Liver (tissue), 9 donors: ENCODE measurements around the gene CITED1. TPM values are rescaled to one million over a fixed set of nuclear protein-coding genes. Genes with fewer than 3 reads are reported as not detected.

ENCODE experiments used
- DNase-seq: peaks from one replicate; pipeline ENCODE4 v3.0.0-alpha.2; 2017; ENCODE audit warnings: low spot score
- H3K27ac ChIP-seq, 2 donors: one replicate each; pipeline ENCODE4 v1.7.0; 2013; ENCODE audit warnings: inconsistent platforms in 2 of 2, low read length in 2 of 2, control low read depth in 1 of 2, low read depth in 1 of 2, mild to moderate bottlenecking in 1 of 2
- H3K27me3 ChIP-seq, 4 donors: one replicate each; pipeline versions ENCODE4 v1.6.1 to v1.7.0; 2013; ENCODE audit warnings: low read length in 3 of 4, inconsistent platforms in 1 of 4, mild to moderate bottlenecking in 1 of 4, moderate library complexity in 1 of 4; ENCODE audit not compliant: control insufficient read depth in 4 of 4, insufficient read depth in 4 of 4
- H3K36me3 ChIP-seq, 4 donors: one replicate each; pipeline versions ENCODE4 v1.6.1 to v1.7.0; 2013; ENCODE audit warnings: low read length in 3 of 4, mild to moderate bottlenecking in 3 of 4, low read depth in 1 of 4, moderate library complexity in 1 of 4; ENCODE audit not compliant: control insufficient read depth in 4 of 4, insufficient read depth in 3 of 4
- H3K4me1 ChIP-seq, 4 donors: one replicate each; pipeline versions ENCODE4 v1.6.1 to v1.7.0; 2013; ENCODE audit warnings: low read length in 3 of 4, mild to moderate bottlenecking in 3 of 4, moderate library complexity in 1 of 4; ENCODE audit not compliant: control insufficient read depth in 4 of 4, insufficient read depth in 4 of 4
- H3K4me3 ChIP-seq, 3 donors: one replicate each; pipeline versions ENCODE4 v1.6.1 to v1.7.0; 2013; ENCODE audit warnings: low read length in 3 of 3, control low read depth in 1 of 3, low read depth in 1 of 3, mild to moderate bottlenecking in 1 of 3
- H3K9ac ChIP-seq, 2 donors: one replicate each; pipeline ENCODE4 v1.7.0; 2013; ENCODE audit warnings: low read length in 2 of 2, mild to moderate bottlenecking in 2 of 2, moderate library complexity in 2 of 2, control low read depth in 1 of 2, low read depth in 1 of 2
- H3K9me3 ChIP-seq, 4 donors: one replicate each; pipeline versions ENCODE4 v1.6.1 to v1.7.0; 2013; ENCODE audit warnings: low read length in 3 of 4; ENCODE audit not compliant: control insufficient read depth in 4 of 4
- EGR1 ChIP-seq, 2 donors: IDR thresholded peaks; 2 replicates each; pipeline ENCODE4 v1.6.1; 2016 to 2018; ENCODE audit warnings: antibody characterized with exemption in 2 of 2, low read depth in 2 of 2
- FOXA1 ChIP-seq: IDR thresholded peaks from 2 replicates; pipeline ENCODE4 v1.6.1; 2016; ENCODE audit warnings: antibody characterized with exemption
- FOXA2 ChIP-seq: IDR thresholded peaks from 2 replicates; pipeline ENCODE4 v1.6.1; 2016; ENCODE audit warnings: antibody characterized with exemption
- GABPA ChIP-seq, 2 donors: IDR thresholded peaks in 1 of 2; conservative IDR thresholded peaks in 1 of 2; 2 replicates each; pipeline ENCODE4 v1.6.1; 2016; ENCODE audit warnings: antibody characterized with exemption in 2 of 2, mild to moderate bottlenecking in 1 of 2, moderate library complexity in 1 of 2
- HNF4A ChIP-seq, 2 donors: conservative IDR thresholded peaks; 2 replicates each; pipeline ENCODE4 v1.6.1; 2016; ENCODE audit warnings: antibody characterized with exemption in 2 of 2, mild to moderate bottlenecking in 2 of 2
- HNF4G ChIP-seq: IDR thresholded peaks from 2 replicates; pipeline ENCODE4 v1.6.1; 2016; ENCODE audit warnings: antibody characterized with exemption
- JUND ChIP-seq, 2 donors: IDR thresholded peaks; 2 replicates each; pipeline ENCODE4 v1.6.1; 2016; ENCODE audit warnings: antibody characterized with exemption in 2 of 2
- NR2F2 ChIP-seq: IDR thresholded peaks from 2 replicates; pipeline ENCODE4 v1.6.1; 2016; ENCODE audit warnings: antibody characterized with exemption
- RAD21 ChIP-seq, 2 donors: IDR thresholded peaks; 2 replicates each; pipeline ENCODE4 v1.6.1; 2016; ENCODE audit warnings: antibody characterized with exemption in 2 of 2, mild to moderate bottlenecking in 2 of 2
- RXRA ChIP-seq, 2 donors: IDR thresholded peaks; 2 replicates each; pipeline ENCODE4 v1.6.1; 2017 to 2018; ENCODE audit warnings: antibody characterized with exemption in 2 of 2, mild to moderate bottlenecking in 1 of 2
- SP1 ChIP-seq: IDR thresholded peaks from 2 replicates; pipeline ENCODE4 v1.6.1; 2018; ENCODE audit warnings: antibody characterized with exemption, mild to moderate bottlenecking
- TAF1 ChIP-seq: conservative IDR thresholded peaks from 2 replicates; pipeline ENCODE4 v1.6.1; 2016; ENCODE audit warnings: antibody characterized with exemption, mild to moderate bottlenecking
- YY1 ChIP-seq: IDR thresholded peaks from 2 replicates; pipeline ENCODE4 v1.6.1; 2016; ENCODE audit warnings: antibody characterized with exemption, mild to moderate bottlenecking
- WGBS: extraction: QIAGEN DNeasy Blood & Tissue Kit; methylation state at CpG from one replicate; pipeline ENCODE4 v1.1.7; 2013; 5-methylcytosine and 5-hydroxymethylcytosine counted together
- polyA plus RNA-seq, 2 donors: library from polyadenylated mRNA; stranded (reverse) in 1 of 2; unstranded in 1 of 2; fragments of 200-250 nt in 1 of 2; fragments of >200 nt in 1 of 2; fragmentation: Nextera tagmentation in 1 of 2; extraction: Ambion mirVana in 1 of 2; gene quantifications; one replicate each; pipeline versions ENCODE4 v1.2.1 to v1.2.3, GENCODE V29; 2013 to 2015
- total RNA-seq, 2 donors: library from RNA; depleted of rRNA; stranded (reverse); fragments of >200 nt; gene quantifications; one replicate each; pipeline ENCODE4 v1.2.3, GENCODE V29; 2014
- TF ChIP-seq, protein P1 (sequence below): IDR thresholded peaks from 2 replicates; pipeline ENCODE4 v1.6.1; 2016; ENCODE audit warnings: antibody characterized with exemption, mild to moderate bottlenecking
- TF ChIP-seq, protein P2 (sequence below): fragments of 150-350 bp; IDR thresholded peaks from 2 replicates; pipeline ENCODE4 v1.5.1; 2017; ENCODE audit warnings: improper control_type of control experiment, low read depth, low read length; ENCODE audit not compliant: missing input control
- TF ChIP-seq, protein P3 (sequence below): IDR thresholded peaks from 2 replicates; pipeline ENCODE4 v1.6.1; 2016; ENCODE audit warnings: antibody characterized with exemption
- TF ChIP-seq, protein P4 (sequence below): IDR thresholded peaks from 2 replicates; pipeline ENCODE4 v1.6.1; 2016; ENCODE audit warnings: antibody characterized with exemption
- TF ChIP-seq, protein P5 (sequence below): IDR thresholded peaks from 2 replicates; pipeline ENCODE4 v1.6.1; 2016; ENCODE audit warnings: antibody characterized with exemption
- donor health status: healthy.
- donor health status: healthy.
- donor health status: healthy.
- donor health status: healthy.
- donor health status: healthy.

Gene CITED1
- total and polyA plus RNA-seq, 4 donors: 0.09 TPM; not detected in 3

DNA sequence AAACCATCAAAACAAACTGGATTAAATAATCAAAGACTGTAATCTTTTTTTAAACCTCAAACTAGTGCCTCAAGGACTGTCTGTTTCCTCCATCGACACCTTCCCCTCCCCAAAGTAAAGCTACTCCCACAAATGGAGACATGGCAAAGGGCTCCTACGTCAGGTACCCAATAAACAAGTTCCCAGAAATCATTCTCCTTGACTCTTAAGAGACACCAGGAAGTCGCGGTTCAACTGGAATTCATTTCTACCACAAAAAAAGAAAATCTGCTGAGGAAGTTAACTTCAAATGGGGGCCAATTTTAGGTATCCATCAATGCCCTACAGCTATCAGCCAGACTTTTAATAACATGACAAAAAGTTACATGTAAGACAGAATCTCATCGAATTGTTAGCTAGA is 31.2 kb downstream of the CITED1 start:
- no peak overlapping the region for H3K27ac ChIP-seq
- 77% methylated on average over 5 of the region's 5 CpGs for WGBS
- H3K4me1 ChIP-seq: peaks cover 0 to 8% (median 7%) of the 10 kb centered on the region in 4 donors
- TF ChIP-seq HNF4G (no peak), NR2F2 (no peak), RXRA (IDR thresholded peaks at IDR 0.05) (no peak), EGR1 (IDR thresholded peaks at IDR 0.05; ENCODE audit: low read depth in 2 of 2) (no peak), FOXA2 (no peak), RAD21 (IDR thresholded peaks at IDR 0.05) (no peak), GABPA (IDR thresholded peaks at IDR 0.05 in 1 of 2, conservative IDR thresholded peaks at IDR 0.05 in 1 of 2) (no peak), YY1 (no peak), JUND (IDR thresholded peaks at IDR 0.05) (no peak), SP1 (no peak), HNF4A (conservative IDR thresholded peaks at IDR 0.05) (no peak), TAF1 (no peak), FOXA1 (no peak)
- TF ChIP-seq, protein P1, sequence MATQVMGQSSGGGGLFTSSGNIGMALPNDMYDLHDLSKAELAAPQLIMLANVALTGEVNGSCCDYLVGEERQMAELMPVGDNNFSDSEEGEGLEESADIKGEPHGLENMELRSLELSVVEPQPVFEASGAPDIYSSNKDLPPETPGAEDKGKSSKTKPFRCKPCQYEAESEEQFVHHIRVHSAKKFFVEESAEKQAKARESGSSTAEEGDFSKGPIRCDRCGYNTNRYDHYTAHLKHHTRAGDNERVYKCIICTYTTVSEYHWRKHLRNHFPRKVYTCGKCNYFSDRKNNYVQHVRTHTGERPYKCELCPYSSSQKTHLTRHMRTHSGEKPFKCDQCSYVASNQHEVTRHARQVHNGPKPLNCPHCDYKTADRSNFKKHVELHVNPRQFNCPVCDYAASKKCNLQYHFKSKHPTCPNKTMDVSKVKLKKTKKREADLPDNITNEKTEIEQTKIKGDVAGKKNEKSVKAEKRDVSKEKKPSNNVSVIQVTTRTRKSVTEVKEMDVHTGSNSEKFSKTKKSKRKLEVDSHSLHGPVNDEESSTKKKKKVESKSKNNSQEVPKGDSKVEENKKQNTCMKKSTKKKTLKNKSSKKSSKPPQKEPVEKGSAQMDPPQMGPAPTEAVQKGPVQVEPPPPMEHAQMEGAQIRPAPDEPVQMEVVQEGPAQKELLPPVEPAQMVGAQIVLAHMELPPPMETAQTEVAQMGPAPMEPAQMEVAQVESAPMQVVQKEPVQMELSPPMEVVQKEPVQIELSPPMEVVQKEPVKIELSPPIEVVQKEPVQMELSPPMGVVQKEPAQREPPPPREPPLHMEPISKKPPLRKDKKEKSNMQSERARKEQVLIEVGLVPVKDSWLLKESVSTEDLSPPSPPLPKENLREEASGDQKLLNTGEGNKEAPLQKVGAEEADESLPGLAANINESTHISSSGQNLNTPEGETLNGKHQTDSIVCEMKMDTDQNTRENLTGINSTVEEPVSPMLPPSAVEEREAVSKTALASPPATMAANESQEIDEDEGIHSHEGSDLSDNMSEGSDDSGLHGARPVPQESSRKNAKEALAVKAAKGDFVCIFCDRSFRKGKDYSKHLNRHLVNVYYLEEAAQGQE: no peak
- TF ChIP-seq, protein P2, sequence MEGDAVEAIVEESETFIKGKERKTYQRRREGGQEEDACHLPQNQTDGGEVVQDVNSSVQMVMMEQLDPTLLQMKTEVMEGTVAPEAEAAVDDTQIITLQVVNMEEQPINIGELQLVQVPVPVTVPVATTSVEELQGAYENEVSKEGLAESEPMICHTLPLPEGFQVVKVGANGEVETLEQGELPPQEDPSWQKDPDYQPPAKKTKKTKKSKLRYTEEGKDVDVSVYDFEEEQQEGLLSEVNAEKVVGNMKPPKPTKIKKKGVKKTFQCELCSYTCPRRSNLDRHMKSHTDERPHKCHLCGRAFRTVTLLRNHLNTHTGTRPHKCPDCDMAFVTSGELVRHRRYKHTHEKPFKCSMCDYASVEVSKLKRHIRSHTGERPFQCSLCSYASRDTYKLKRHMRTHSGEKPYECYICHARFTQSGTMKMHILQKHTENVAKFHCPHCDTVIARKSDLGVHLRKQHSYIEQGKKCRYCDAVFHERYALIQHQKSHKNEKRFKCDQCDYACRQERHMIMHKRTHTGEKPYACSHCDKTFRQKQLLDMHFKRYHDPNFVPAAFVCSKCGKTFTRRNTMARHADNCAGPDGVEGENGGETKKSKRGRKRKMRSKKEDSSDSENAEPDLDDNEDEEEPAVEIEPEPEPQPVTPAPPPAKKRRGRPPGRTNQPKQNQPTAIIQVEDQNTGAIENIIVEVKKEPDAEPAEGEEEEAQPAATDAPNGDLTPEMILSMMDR: no peak
- TF ChIP-seq, protein P3, sequence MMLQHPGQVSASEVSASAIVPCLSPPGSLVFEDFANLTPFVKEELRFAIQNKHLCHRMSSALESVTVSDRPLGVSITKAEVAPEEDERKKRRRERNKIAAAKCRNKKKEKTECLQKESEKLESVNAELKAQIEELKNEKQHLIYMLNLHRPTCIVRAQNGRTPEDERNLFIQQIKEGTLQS: no peak
- TF ChIP-seq, protein P4, sequence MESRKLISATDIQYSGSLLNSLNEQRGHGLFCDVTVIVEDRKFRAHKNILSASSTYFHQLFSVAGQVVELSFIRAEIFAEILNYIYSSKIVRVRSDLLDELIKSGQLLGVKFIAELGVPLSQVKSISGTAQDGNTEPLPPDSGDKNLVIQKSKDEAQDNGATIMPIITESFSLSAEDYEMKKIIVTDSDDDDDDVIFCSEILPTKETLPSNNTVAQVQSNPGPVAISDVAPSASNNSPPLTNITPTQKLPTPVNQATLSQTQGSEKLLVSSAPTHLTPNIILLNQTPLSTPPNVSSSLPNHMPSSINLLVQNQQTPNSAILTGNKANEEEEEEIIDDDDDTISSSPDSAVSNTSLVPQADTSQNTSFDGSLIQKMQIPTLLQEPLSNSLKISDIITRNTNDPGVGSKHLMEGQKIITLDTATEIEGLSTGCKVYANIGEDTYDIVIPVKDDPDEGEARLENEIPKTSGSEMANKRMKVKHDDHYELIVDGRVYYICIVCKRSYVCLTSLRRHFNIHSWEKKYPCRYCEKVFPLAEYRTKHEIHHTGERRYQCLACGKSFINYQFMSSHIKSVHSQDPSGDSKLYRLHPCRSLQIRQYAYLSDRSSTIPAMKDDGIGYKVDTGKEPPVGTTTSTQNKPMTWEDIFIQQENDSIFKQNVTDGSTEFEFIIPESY: no peak
- TF ChIP-seq, protein P5, sequence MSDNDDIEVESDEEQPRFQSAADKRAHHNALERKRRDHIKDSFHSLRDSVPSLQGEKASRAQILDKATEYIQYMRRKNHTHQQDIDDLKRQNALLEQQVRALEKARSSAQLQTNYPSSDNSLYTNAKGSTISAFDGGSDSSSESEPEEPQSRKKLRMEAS: no peak
- H3K9ac ChIP-seq: no peak overlapping the region
- no peaks in the 10 kb centered on the region for H3K9me3 ChIP-seq
- no peak overlapping the region for H3K4me3 ChIP-seq
- DNase-seq: no peak
- peaks cover 10 to 60% (median 42%) of the 10 kb centered on the region in 4 donors for H3K36me3 ChIP-seq
- H3K27me3 ChIP-seq: no peaks in the 10 kb centered on the region
